T-helper 9 cell (primary cell): Measurements from ENCODE around the gene ALKBH8.
"Not testable (repeated sequence)": the region's sequence is repeated elsewhere in the genome, so short reads cannot be mapped to it uniquely, and the experiment has no call there.

Experiments used
- DNase-seq: peaks from one replicate; pipeline ENCODE4 v3.0.0-alpha.2; 2020

Gene ALKBH8

DNA sequence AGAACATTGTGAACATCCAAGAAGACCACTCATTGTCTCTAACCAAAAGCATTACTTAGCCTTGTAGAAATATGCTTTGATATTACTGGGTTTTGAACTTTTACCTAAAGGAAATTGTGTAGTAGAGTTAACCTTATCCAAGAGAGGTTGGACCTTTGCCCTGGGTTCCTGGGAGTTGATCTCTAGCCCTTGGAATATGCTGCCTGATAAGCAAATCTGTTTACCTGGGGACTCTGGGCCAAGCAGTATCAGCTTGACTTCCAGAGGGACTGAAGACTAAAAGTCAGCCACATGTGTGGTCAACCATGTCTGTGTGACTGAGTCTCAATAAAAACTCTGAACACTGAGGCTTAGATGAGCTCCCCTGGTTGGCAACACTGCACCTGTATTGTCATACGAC is 63.8 kb downstream of the ALKBH8 start:
- no peak for DNase-seq

DNA sequence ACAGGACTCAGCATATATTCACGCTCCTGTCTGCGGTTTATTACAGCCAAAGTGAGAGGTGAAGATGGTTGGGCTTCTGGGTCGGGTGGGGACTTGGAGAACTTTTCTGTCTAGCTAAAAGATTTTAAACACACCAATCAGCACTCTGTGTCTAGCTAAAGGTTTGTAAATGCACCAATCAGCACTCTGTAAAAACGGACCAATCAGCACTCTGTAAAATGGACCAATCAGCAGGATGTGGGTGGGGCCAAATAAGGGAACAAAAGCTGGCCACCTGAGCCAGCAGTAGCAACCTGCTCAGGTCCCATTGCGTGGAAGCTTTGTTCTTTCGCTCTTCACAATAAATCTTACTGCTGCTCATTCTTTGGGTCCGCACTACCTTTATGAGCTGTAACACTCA is 68.2 kb downstream of the ALKBH8 start:
- DNase-seq = not testable (repeated sequence)

DNA sequence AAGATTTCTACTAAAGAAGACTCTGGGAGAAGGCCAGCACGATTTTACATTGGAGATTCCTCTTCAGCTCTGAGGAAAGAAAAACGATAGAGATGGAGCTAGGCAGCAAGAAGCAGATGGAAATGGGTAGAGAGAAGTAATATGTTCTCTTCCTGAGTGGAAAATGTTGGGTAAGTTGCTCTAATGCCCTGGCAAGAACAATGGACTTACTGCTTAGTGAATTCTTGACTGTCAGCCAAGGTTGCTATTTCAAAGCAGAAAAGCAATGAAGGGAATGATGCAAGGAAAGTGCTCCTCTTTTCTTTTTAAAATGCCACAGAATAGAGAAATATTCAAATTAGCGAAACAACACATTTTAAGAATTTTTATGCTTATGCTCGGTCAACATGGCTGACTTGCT is 69.5 kb downstream of the ALKBH8 start:
- no peak for DNase-seq

DNA sequence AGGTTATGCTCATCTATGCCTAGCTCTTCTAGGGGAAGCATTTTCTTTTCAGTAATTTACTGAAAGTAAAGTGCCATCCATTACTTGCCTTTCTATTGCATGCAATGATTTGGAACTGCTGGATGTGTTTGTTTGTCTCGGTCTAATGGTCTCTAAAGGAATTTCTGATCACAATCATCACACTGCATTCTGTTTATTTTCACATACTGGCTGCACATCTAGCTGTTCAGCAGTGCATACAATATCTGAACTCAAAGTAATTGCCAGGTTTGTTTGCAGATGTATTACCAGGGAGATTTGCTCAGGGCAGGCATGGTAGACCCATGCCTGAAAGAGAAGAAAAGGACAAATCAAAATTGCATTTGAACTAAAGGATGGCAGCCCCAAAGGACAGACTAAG is 71.5 kb downstream of the ALKBH8 start:
- DNase-seq = no peak

DNA sequence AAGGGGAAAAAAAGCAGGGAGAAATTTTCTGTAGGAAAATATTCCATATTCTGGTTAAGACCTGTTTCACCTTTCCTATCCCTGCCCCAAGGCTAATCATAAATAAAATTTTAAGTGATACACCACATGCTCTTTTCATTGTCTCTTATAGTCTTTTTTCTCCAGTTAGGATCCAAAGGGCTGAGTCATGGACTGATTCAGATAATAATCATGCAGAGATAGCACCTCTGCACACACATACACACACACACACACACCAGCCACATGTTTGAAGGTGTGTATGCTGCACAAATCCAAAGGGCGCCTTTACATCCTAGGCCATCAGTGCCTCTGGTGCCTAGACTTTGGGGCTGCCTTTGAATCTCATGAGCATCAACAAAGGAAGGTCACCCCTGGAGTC is 72.4 kb downstream of the ALKBH8 start:
- no peak for DNase-seq

DNA sequence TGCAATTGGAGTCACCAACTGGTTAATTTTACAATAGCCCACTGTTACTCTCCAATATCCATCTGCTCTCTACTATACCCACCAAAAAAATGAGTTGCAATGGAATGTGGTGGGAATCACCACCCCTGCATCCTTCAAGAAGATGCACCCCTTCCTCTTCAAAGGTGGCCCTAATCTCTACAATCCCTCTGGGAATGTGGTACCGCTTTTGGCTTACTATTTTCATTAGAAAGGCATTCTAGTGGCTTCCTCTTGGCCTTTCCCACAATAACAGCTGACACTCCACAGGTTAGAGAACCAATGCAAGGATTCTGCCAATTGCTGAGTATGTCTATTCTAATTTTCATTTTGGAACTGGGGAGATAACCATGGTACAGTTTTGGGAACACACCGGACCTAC is 74.7 kb downstream of the ALKBH8 start:
- no peak for DNase-seq

DNA sequence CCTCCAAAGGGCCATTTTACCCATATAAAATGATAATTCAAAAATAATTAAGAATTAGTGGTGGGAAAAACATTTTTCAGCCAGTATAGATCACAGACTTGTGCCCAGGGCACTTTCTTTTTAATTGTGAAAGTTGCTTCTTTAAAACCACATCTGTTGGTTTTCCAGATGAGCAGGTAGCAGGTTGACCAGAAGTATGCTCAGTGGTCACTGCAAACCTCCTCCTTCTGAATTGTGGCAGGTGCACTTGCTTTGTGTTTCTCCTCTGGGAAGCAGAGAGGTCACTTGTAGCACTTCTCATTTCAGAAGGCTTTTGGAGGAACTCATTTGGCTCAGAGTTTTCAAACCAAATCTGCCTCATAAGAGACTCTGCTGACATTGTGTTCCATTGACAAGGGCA is 83.3 kb downstream of the ALKBH8 start:
- DNase-seq = no peak

DNA sequence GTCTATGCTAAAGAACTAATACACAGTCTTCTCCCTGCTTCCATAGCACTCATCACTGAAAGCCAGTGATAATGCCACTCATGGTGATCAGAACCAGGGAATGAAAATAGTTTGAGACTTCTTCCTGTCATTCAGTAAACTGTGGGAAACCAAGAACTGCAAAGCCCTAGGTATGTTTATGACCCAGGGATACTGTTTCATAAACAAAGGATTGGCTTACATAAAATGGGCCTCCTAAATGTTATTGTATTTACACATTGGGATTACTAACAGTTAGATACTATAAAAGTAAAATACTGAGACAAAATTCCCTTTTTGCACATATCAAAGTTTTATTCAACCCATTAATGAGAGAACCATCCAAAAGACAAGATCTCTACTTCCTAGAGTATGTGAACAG is 86.6 kb downstream of the ALKBH8 start:
- no peak for DNase-seq

DNA sequence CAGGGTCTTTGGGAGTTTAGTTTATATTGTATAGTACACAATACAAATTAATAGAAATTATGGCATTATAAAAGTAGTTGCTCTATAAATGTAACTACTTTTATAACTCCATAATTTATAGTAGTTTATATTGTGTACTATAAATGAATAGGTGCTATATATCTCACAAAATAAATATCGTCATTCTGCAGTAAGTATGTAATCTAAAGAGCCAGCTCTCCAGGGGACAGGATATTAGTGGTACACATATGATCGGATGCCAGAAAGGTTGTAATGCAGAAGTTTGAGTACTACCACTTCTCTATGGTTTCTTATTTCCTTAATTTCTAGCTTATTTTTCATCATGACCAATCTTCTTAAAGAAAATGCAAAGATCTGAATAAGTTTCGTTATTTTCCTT is 87.7 kb downstream of the ALKBH8 start:
- DNase-seq = no peak

DNA sequence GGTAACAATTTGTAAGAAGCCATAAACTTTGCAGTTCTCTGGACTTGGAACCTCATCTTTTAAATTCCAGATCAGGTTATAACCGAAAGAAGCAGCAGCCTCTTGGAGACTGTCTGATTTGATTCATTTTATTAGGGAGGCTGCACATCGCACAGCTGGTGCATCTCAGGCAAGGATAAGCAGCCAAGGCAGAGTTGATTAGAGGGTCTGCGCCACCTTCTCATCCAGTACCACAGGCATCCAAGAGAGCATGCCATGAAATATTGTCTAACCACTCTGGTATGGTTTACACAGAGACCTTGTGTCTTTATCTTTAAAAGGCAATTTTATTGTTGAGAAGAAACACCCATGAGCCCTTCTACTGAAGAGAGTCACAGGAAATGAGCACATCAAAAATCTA is 91.7 kb downstream of the ALKBH8 start:
- no peak for DNase-seq

DNA sequence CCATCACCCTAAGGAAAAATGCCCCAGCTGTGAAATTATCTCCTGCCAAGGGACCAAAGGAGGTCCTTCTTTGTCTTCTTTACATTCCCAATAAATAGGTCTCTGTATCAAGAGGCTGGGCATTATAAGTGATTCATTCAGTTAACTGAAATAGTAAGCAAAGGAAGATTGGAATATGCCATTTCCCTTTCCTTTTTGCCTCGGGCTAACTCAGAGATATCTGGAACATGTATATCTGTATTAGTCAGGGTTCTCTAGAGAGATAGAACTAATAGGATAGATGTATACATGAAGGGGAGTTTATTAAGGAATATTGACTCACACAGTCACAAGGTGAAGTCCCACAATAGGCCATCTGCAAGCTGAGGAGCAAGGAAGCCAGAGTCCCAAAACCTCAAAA is 92.6 kb downstream of the ALKBH8 start:
- DNase-seq = no peak

DNA sequence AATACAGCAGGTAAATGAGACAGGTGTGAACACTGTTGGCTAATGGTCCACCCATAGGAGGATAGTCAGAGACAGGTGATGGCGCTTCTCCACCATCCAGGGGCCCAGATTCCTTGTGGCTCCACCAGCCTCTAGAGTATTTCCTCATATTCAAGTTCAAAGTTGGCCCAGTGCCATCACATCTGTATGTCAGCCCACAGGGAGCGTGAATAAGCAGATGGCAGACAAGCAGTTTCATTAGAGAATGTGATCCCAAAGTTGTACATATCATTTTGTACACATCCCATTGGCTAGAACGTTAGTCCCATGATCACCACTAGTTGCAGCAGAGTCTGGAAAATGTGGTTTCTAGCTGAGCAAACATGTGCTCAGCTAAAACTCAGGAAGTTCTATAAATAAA is 96.9 kb downstream of the ALKBH8 start:
- no peak for DNase-seq

DNA sequence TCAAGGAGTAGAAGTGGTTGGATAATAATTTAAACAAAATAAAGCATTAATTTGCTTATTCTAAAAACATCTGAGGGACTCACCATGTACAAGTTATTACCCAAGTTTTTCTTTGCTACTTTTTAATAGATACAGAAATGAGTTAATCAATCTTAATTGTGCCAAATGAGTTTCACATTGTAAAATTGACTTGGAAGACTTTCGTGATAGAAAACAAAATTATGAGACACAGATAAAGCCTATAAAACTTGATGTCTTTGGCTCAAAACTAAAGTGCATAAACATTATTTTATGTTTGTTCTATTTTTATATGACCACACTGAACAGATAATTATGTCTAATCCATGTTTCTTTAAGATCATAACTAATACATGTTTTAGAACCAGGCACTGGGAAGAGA is 97.8 kb downstream of the ALKBH8 start:
- no peak for DNase-seq

DNA sequence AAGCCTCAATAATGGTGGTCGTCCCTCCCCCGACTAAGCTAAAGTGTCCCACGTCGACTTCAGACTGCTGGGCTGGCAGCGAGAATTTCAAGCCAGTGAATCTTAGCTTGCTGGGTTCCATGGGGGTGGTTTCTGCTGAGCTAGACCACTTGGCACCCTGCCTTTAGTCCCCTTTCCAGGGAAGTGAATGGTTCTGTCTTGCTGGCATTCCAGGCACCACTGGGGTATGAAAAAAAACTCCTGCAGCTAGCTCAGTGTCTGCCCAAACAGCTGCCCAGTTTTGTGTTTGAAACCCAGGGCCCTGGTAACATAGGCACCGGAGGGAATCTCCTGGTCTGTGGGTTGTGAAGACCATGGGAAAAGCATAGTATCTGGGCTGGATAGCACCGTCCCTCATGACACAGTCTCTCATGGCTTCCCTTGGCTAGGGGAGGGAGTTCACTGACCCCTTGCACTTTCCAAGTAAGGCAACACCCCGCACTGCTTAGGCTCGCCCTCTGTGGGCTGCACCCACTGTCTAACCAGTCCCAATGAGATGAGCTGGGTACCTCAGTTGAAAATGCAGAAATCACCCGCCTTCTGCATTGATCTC is 99.2 kb downstream of the ALKBH8 start:
- DNase-seq = not testable (repeated sequence)

DNA sequence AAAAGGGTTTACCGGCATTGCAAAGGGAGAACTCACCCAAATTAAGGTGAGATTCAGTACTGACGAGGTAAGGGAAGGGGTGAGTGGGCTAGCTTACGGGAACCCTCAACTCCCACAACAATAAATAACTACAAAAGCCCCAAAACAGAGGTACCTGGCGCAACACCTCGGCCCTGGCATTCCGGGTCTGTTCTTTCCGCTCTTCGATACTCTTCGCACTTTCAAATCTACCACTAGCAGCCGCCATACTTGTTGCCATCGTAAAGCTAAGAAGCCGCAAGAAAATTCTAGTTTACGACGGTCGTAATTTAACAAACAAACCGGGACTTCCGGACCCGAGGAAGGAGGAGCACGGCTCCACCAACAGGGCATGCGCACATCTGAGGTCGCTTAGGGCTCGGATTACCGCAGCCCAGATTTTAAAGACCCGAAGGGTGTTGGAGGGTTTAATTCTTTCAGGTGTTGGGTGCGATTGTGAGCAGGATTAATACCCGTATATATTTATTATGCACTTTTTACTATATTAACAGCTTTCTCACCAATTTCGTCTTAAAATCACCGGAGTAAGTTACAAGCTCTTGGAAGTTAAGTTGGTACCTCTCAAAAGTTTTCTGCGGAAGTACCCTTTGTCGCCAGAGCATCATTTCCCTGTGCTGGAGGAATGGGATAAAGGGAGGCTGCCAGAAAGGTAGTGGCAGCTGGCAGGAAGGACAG is 107.8 kb downstream of the ALKBH8 start, which contains the start of gene CWF19L2:
CWF19L2 (minus strand) TSS at position 268 of the 714 bp plus-strand sequence; CDS start at position 259, 9 bp downstream.
- DNase-seq = peak; percentile 77

DNA sequence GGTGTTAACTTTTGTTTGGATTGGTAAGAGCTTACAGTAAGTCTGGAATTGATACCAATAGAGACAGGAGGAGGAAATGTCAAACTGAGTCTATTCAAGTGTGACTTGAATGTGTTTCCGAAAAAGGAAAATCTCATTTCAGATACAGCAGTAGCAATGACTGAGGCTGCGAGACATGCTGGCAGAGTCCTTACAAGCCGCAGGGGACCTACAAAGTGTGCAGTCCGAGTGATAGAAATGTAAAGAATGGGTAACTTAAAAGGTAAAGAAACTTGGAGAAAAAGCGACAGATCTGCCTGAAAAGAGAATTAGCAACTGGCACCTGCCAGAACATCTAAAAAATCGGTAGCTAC is 108.4 kb downstream of the ALKBH8 start:
- DNase-seq = no peak

DNA sequence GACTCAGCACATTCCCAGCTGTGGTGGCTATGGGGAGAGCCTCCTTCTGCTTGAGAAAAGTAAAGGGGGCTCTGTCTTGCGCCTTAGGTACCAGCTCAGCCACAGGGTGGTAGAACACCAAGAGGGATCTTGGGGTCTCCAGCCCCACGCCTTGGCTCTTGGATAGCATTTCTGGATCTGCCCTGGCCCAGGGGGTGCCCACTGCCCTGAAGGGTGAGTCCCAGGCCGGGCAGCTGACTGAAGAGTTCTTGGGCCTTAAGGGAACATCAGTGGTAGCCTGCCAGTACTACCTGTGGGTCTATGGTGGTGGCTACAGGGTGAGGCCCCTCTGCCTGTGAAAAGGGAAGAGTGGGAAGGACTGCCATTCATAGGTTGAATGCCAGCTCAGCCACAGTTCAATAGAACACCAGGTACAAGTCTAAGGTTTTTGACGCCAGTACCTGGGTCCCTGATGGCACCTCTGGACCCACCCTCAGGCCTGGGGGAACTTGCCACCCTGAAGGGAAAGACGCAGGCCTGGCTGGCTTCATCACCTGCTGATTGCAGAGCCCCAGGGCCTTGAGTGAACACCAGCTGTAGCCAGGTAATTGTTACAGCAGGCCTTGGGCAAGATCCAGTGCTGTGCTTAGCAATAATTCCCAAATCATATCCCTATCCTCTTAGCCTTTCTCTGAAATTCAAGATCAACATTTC is 111.8 kb downstream of the ALKBH8 start:
- no peak for DNase-seq
